GM13977 (cell line): Measurements from ENCODE around the gene IGFL1.
"Not testable (repeated sequence)": the region's sequence is repeated elsewhere in the genome, so short reads cannot be mapped to it uniquely, and the experiment has no call there.

Experiments used
- DNase-seq: peaks from one replicate; pipeline ENCODE4 v3.0.0; 2012; ENCODE audit warnings: low spot score
- in situ Hi-C: fragments of 300-500 bp; cut with MboI; formaldehyde crosslinking; loops from one replicate; pipeline ENCODE4 v1.12.0; 2022; ENCODE audit warnings: low sequenced_read_pairs, low pct_unique_long_range_greater_than_20kb, mixed read lengths, inconsistent platforms; ENCODE audit not compliant: unreplicated experiment
- TF ChIP-seq, protein P1 (sequence below): IDR thresholded peaks from 2 replicates; pipeline ENCODE4 v1.5.1; 2012; ENCODE audit warnings: mild to moderate bottlenecking, control low read depth; ENCODE audit not compliant: insufficient read depth; ENCODE audit errors: extremely low read depth, missing control alignments

IGFL1 gene

DNA sequence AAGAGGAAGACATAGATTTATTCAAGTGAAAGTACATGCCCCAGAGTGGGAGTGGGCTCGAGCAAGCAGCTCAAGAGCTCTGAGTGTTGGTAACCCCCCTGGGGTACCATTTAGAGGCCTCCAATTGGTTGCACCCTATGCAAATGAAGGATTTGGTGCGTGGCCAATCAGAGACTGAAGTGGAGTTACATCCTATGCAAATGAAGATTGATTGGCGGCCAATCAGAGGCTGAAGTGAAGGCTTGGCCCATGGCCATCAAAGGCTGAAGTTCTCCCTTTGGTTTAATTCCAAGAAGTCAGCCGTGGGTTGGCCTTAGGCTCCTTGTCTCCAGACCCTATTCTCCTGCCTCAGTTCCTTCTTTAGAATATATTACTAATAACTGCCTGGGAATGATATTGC lies 12.9 kb upstream of the IGFL1 start:
- in situ Hi-C loops: no loop called here
- TF ChIP-seq, protein P1, sequence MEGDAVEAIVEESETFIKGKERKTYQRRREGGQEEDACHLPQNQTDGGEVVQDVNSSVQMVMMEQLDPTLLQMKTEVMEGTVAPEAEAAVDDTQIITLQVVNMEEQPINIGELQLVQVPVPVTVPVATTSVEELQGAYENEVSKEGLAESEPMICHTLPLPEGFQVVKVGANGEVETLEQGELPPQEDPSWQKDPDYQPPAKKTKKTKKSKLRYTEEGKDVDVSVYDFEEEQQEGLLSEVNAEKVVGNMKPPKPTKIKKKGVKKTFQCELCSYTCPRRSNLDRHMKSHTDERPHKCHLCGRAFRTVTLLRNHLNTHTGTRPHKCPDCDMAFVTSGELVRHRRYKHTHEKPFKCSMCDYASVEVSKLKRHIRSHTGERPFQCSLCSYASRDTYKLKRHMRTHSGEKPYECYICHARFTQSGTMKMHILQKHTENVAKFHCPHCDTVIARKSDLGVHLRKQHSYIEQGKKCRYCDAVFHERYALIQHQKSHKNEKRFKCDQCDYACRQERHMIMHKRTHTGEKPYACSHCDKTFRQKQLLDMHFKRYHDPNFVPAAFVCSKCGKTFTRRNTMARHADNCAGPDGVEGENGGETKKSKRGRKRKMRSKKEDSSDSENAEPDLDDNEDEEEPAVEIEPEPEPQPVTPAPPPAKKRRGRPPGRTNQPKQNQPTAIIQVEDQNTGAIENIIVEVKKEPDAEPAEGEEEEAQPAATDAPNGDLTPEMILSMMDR: no peak
- DNase-seq: no peak

DNA sequence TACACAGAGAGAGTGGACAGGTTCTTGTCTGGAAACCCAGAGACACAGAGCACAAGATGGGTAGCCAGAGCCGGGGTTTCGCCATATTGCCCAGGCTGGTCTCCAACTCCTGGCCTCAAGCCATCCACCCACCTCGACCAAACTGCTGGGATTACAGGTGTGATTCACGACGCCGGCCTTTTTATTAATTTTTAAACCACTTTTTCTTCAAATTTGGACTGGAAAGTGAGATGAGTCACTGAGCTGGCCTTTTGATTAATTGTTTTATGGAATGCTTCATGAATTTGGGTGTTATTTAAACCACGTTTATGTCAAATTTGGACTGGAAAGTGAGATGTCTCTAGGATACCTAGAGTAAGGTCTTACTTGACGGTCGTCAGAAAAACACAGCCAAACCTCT lies 12.1 kb upstream of the IGFL1 start:
- TF ChIP-seq, protein P1: no peak
- DNase-seq: no peak
- in situ Hi-C loops: no loop called here

DNA sequence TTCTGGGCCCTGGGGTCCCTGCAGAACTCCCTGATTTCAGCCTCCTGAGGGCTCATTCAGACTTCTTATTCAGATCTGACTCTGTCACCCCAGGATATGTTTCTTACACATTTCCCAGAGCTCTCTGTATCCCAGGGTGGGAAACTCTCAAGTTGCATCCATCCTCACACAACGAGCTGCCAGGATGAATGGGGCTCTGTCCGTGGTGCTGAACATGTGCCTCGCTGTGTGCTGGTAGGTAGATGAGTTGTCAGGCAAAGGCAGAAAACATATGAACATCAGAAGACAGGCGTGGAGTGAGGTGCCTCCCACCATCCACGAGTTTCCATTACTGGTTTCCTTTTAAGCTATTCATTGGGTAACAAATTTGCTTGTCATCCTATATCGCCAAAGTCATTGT lies 11.4 kb upstream of the IGFL1 start:
- TF ChIP-seq, protein P1: no peak
- DNase-seq: peak; percentile 37
- in situ Hi-C loops: no loop called here

DNA sequence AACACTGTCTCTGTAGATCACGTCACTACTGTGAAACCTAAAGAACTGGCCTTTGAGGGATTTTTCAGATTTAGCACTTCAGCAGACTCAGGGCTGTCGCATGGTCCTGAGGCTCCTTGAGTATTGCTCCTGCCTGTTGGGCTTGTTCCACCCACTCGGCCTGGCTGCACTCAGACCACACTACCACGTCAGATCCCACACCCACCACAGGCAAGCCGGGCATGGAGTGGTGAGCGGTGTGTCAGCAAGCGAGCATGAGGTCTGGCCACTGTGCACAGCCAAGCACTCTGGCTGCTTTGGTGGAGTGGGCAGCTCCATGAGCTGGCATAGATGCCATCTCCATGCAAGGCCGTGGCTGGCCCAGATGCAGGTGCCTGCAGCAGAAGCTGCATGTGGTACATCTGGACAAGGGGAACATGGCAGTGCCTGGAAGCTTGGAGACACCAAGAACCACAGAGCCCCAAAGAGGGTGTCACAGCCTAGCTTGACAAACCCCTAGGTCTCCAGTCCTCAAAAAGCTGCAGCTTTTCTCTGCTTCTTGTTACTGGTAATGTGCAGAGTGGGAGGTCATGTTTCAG lies 9.4 kb upstream of the IGFL1 start:
- no peak for DNase-seq
- in situ Hi-C loops: no loop called here
- TF ChIP-seq, protein P1: no peak

DNA sequence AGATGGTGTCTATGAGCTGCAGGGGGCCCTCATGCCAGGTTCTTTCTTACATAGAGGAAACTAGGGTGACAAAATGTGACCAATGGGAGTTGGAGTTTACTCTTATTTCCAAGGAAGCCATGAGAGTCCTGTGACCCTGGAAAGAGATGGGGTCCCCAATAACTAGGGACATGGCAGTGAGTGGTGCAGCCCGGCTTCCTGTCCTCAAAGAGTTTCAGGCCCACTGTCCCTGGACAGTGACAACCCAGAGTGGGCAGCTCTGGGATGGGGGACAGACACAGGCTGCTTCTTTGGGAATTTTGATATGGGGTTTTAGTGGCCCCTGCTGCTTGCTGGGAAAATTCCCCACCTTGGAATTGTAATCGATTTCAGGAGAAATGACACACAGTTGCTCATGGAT lies 8.4 kb upstream of the IGFL1 start:
- DNase-seq: no peak
- TF ChIP-seq, protein P1: no peak
- in situ Hi-C loops: no loop called here

DNA sequence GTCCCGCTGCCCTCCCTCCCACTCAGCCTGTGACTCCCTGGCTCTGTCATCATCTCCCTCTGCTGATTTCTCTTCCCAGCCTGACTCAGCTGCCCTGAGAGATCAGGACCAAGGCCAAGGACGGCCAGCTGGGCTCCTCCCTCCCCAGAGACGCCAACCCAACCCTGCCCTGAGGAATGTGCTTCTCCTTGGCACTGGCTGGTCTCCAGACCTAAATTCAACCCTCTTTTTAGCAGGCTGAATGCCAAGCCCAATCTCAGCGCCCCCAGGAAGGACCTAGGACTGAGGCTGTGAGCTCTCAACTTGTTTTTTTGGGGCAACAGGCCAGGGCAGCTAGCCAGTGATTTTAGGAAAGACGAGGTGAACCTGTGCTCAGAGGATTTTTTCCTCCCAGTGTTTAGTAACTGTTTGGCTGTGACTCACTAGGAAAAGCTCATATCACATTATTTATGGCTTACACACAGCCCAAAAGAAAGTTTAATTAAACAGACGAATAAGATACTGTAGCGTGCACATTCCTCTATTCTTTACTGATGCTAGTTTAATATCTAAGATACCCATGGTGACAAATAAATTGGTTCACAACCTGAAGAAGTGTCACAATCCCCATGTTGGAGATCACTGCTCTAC lies 7.4 kb upstream of the IGFL1 start:
- TF ChIP-seq, protein P1: no peak
- no peak for DNase-seq
- in situ Hi-C loops: no loop called here

DNA sequence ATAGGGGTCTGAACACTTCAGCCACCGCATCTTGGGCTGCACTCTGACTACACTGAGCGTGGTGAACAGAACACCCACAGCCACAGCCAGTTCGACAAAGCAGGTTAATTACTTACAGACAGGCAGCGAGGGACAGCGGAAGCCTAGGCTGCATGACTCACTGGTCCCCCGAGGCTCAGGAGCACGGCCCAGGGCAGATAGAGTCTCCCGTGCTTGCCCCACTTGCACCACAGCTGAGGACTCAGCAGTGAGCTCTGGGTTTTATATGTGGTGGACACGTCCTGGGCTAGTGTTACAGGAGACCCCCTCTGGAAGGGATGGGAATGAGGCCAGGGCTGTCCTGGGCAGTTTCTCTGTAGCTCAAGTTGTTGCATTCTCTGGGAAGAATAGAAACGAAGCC lies 5.8 kb upstream of the IGFL1 start:
- DNase-seq, in situ Hi-C loops: not testable (repeated sequence)
